Fibroblast of lung (primary cell): ENCODE results near the gene GRHL1. TPM values are rescaled to one million over a fixed set of nuclear protein-coding genes. Genes with fewer than 3 reads are reported as not detected.

Experiments used
- DNase-seq, 2 donors: peaks; one replicate each; pipeline versions ENCODE4 v3.0.0 to v3.0.0-alpha.2; 2010; ENCODE audit warnings: low read depth in 2 of 2
- H2AFZ ChIP-seq: 2 replicates; pipeline ENCODE4 v1.5.1; 2012; ENCODE audit warnings: low read length, control low read depth, inconsistent platforms
- H3K27ac ChIP-seq: 2 replicates; pipeline ENCODE4 v1.5.1; 2011; ENCODE audit warnings: low read length, control low read depth; ENCODE audit not compliant: insufficient read depth
- H3K27me3 ChIP-seq: 2 replicates; pipeline ENCODE4 v1.5.1; 2011; ENCODE audit warnings: mild to moderate bottlenecking, low read length; ENCODE audit not compliant: control insufficient read depth, insufficient read depth
- H3K36me3 ChIP-seq: 2 replicates; pipeline ENCODE4 v1.5.1; 2011; ENCODE audit warnings: low read length; ENCODE audit not compliant: control insufficient read depth, insufficient read depth
- H3K4me1 ChIP-seq: 2 replicates; pipeline ENCODE4 v1.5.1; 2011; ENCODE audit warnings: low read length; ENCODE audit not compliant: control insufficient read depth, insufficient read depth; ENCODE audit errors: extremely low read depth
- H3K4me2 ChIP-seq: 2 replicates; pipeline ENCODE4 v1.5.1; 2011; ENCODE audit warnings: low read length, control low read depth; ENCODE audit not compliant: insufficient read depth; ENCODE audit errors: extremely low read depth
- H3K4me3 ChIP-seq, 4 experiments: fragments of 200-600 bp in 1 of 4; sonication (generic) in 1 of 4; replicated peaks in 1 of 4; 2 replicates each; pipeline ENCODE4 v1.5.1; 2011 to 2016; ENCODE audit warnings: low read length in 4 of 4, low read depth in 3 of 4, mild to moderate bottlenecking in 3 of 4, control low read depth in 2 of 4, inconsistent platforms in 1 of 4, mixed read lengths in 1 of 4; ENCODE audit not compliant: insufficient read depth in 1 of 4; ENCODE audit errors: control extremely low read depth in 1 of 4
- H3K79me2 ChIP-seq: 2 replicates; pipeline ENCODE4 v1.5.1; 2012; ENCODE audit warnings: mild to moderate bottlenecking, low read length, inconsistent platforms; ENCODE audit not compliant: control insufficient read depth, insufficient read depth
- H3K9ac ChIP-seq: 2 replicates; pipeline ENCODE4 v1.5.1; 2011; ENCODE audit warnings: mild to moderate bottlenecking, low read length, control low read depth; ENCODE audit not compliant: insufficient read depth
- H3K9me3 ChIP-seq: 2 replicates; pipeline ENCODE4 v1.5.1; 2012; ENCODE audit warnings: low read depth, low read length; ENCODE audit not compliant: control insufficient read depth, insufficient read depth
- H4K20me1 ChIP-seq: 2 replicates; pipeline ENCODE4 v1.5.1; 2011; ENCODE audit warnings: low read length; ENCODE audit not compliant: control insufficient read depth, insufficient read depth; ENCODE audit errors: extremely low read depth
- EZH2 ChIP-seq: IDR thresholded peaks from 2 replicates; pipeline ENCODE4 v1.5.1; 2012; ENCODE audit warnings: low read length, control low read depth, mild to moderate bottlenecking; ENCODE audit errors: missing control alignments
- polyA plus RNA-seq, 2 donors: library from polyadenylated mRNA; depleted of rRNA in 1 of 2; stranded (reverse) in 1 of 2; unstranded in 1 of 2; fragments of >200 nt; gene quantifications; 2 replicates each; pipeline ENCODE4 v1.2.1, GENCODE V29; 2011 to 2012; ENCODE audit warnings: missing spikeins in 1 of 2
- total RNA-seq: library from RNA; depleted of rRNA; stranded (reverse); fragments of >200 nt; gene quantifications from 2 replicates; pipeline ENCODE4 v1.2.1, GENCODE V29; 2014
- TF ChIP-seq, protein P1 (sequence below), 2 donors: IDR thresholded peaks in 1 of 2; conservative IDR thresholded peaks in 1 of 2; 1 replicate in 1 of 2; 2 replicates in 1 of 2; pipeline ENCODE4 v1.5.1; 2011 to 2012; ENCODE audit warnings: low read length in 2 of 2, control low read depth in 1 of 2, inconsistent platforms in 1 of 2, low read depth in 1 of 2, mild to moderate bottlenecking in 1 of 2

GRHL1 gene
- total and polyA plus RNA-seq, 2 donors (not counting 1 experiment from before 2014, with no cell fraction given) = 0.65 to 0.99 TPM

DNA sequence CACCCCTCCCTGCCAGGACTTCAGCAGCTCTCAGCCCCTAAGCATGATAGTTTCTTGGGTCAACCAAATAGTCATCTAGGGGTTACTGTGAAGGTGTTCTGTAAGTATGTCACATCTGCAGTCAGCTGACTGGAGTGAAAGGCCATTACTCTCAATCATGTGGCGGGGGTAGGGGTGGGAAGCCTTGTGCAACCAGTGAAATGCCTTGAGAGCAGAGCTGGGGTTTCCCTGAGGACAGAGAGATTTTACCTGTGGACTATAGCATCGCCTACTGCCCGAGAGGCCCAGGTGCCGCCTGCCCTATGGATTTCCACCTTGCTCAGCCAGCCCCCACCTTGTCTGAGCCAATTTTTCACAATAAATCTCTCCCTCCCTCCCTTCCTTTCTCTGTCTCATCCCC lies 71.0 kb downstream of the GRHL1 start:
- no peaks in the 10 kb centered on the region for H3K27me3 ChIP-seq
- no peak overlapping the region for H3K4me2 ChIP-seq
- H3K27ac ChIP-seq = no peak overlapping the region
- no peaks in the 10 kb centered on the region for H4K20me1 ChIP-seq
- H3K36me3 ChIP-seq = no peaks in the 10 kb centered on the region
- H2AFZ ChIP-seq = no peak overlapping the region
- H3K4me1 ChIP-seq = no peaks in the 10 kb centered on the region
- H3K4me3 ChIP-seq = no peak overlapping the region
- H3K9ac ChIP-seq = no peak overlapping the region
- DNase-seq = no peak
- no peaks in the 10 kb centered on the region for H3K9me3 ChIP-seq
- TF ChIP-seq, protein P1, sequence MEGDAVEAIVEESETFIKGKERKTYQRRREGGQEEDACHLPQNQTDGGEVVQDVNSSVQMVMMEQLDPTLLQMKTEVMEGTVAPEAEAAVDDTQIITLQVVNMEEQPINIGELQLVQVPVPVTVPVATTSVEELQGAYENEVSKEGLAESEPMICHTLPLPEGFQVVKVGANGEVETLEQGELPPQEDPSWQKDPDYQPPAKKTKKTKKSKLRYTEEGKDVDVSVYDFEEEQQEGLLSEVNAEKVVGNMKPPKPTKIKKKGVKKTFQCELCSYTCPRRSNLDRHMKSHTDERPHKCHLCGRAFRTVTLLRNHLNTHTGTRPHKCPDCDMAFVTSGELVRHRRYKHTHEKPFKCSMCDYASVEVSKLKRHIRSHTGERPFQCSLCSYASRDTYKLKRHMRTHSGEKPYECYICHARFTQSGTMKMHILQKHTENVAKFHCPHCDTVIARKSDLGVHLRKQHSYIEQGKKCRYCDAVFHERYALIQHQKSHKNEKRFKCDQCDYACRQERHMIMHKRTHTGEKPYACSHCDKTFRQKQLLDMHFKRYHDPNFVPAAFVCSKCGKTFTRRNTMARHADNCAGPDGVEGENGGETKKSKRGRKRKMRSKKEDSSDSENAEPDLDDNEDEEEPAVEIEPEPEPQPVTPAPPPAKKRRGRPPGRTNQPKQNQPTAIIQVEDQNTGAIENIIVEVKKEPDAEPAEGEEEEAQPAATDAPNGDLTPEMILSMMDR (conservative IDR thresholded peaks at IDR 0.05 in 1 of 2, IDR thresholded peaks at IDR 0.05 in 1 of 2; ENCODE audit: low read depth in 1 of 2, low read length in 2 of 2) = no peak
- TF ChIP-seq EZH2 = no peak
- H3K79me2 ChIP-seq = no peaks in the 10 kb centered on the region

DNA sequence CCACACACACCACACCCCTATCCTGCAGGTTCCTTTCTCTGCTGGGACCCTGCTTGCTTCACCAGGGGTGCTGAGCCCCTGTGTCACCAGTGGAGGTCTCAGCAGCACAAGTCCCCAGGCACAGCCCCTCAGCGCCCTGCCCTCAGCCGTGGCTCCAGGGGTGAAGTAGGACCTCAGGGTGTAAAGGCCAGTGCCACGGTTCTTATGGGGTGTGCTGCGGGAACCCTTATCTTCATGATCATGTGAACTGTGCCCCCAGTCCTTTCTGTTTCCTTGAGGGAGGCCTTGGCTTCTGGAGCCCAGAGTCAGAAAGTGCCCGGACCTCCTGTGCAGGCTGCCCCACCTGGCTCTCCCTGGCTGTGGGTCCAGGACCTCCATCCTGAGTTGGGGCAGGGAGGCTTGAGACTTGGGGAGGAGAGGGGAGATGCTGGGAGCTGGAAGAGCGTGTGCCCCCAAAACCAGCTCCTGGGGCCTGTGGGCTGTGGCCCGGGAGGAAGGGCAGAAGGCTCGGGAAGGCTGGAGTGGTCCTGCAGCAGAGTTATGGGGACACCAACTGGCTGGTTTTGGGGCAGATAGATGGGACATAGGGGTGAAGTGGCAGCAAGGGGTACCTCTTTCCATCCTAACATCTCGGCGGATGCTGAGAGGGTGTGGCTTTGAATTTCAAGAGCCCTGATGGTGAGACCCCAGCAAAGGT lies 71.6 kb downstream of the GRHL1 start:
- H3K36me3 ChIP-seq = no peaks in the 10 kb centered on the region
- no peaks in the 10 kb centered on the region for H3K9me3 ChIP-seq
- no peak overlapping the region for H3K27ac ChIP-seq
- no peak overlapping the region for H3K4me3 ChIP-seq
- no peaks in the 10 kb centered on the region for H3K4me1 ChIP-seq
- H3K27me3 ChIP-seq = no peaks in the 10 kb centered on the region
- no peak for DNase-seq
- no peak overlapping the region for H3K9ac ChIP-seq
- TF ChIP-seq EZH2 = no peak
- no peak overlapping the region for H2AFZ ChIP-seq
- H3K79me2 ChIP-seq = no peaks in the 10 kb centered on the region
- no peak overlapping the region for H3K4me2 ChIP-seq
- no peaks in the 10 kb centered on the region for H4K20me1 ChIP-seq

DNA sequence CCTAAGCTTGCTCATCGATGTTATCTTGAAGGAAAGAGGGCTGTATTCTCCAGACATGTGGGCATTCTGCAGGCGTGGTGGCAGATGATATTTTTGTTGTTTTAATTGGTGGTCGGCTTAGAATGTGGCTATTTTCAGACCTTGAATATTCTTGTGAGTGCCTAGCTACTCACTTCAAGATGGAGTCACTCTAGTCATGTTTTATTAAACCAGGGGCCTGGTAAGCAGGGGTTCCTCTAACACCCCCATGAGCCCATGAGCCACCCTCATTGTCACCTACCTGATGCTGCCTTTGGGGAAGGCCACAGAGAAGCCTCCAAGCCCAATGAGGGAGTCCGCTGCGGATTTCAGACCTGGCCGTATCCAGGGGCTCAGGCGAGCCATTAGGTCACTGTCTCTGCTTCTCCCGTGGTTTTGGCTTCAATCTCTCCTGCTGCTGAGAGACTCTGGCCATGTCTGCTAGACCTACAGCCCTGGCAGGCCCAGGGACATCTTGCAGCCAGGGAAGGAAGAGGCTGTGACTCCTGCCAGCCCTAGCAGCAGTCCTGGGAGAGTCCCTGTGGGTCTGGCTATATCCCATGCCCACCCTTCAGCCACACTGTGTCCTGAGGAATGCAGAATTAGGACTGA lies 75.6 kb downstream of the GRHL1 start:
- no peak overlapping the region for H2AFZ ChIP-seq
- no peak overlapping the region for H3K27ac ChIP-seq
- no peaks in the 10 kb centered on the region for H3K79me2 ChIP-seq
- H4K20me1 ChIP-seq = no peaks in the 10 kb centered on the region
- H3K9me3 ChIP-seq = no peaks in the 10 kb centered on the region
- no peaks in the 10 kb centered on the region for H3K36me3 ChIP-seq
- TF ChIP-seq, protein P1 (conservative IDR thresholded peaks at IDR 0.05 in 1 of 2, IDR thresholded peaks at IDR 0.05 in 1 of 2; ENCODE audit: low read depth in 1 of 2, low read length in 2 of 2) = no peak
- no peak for TF ChIP-seq EZH2
- no peak overlapping the region for H3K4me2 ChIP-seq
- no peaks in the 10 kb centered on the region for H3K4me1 ChIP-seq
- no peaks in the 10 kb centered on the region for H3K27me3 ChIP-seq
- no peak for DNase-seq
- no peak overlapping the region for H3K9ac ChIP-seq
- H3K4me3 ChIP-seq = no peak overlapping the region
